ENCODE data around the gene SPPL2A. TPM values are rescaled to one million over a fixed set of nuclear protein-coding genes. Genes with fewer than 3 reads are reported as not detected.

Gene SPPL2A
- total and polyA plus RNA-seq, 2 of the 13 experiments (the other 11 are each of a cell fraction or from before 2014, with no cell fraction given) = 80.5 to 105 TPM

DNA sequence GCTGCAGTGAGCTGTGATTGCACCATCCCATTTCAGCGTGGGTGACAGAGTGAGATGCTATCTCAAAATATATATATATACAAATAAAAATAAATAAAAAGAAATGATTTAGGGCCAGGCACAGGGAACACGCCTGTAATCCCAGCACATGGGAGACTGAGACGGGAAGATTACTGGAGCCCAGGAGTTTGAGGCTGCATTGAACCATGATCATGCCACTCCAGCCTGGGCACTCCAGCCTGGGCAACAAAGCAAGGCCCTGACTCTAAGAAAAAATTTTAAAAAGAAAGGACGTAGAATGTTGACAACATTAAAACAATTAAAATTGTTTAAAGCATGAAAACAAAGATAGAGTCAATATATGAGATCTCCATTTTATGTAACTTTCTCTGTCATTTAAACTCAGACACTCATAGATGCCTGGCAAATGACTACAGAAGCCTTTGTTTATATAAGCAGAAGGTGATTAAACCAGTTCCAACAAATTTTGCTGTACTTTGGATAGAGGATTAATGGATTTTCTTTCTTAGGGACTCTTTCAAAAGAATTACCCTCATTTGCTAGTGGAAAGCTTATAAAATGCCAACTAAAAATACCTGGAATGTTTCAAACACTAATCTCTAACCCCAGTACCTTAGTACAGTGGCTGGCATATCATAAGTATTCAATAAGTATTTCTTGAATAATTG, 68.3 kb downstream of the SPPL2A start:
- ChIA-PET POLR2A (no interaction called here), CTCF (ENCODE audit: low intra/inter-chr PET ratio, low total read pairs) (no interaction called here)
- intact Hi-C loops (cut with micrococcal nuclease; ENCODE audit: unreplicated experiment) (no loop called here), in situ Hi-C loops (cut with HindIII; ENCODE audit: extremely low pct_ligation_motif_present, low pct_unique_long_range_greater_than_20kb) (no loop called here)
- H3K36me3 ChIP-seq (replicated peaks in 1 of 2; ENCODE audit: control insufficient read depth in 1 of 2, insufficient read depth in 2 of 2, low read length in 2 of 2) = no peaks in the 10 kb centered on the region
- no peak overlapping the region for H3K9ac ChIP-seq (ENCODE audit: insufficient read depth, low read depth, low read length)
- H2AFZ ChIP-seq (ENCODE audit: low read length) = no peak overlapping the region
- no peak for TF ChIP-seq SNAPC4 (CRISPR knock-in tag; IDR thresholded peaks at IDR 0.05)
- TF ChIP-seq WIZ (CRISPR knock-in tag; IDR thresholded peaks at IDR 0.05) = no peak
- TF ChIP-seq CBX2 (IDR thresholded peaks at IDR 0.05; ENCODE audit: low read depth, low read length) = no peak
- no peak for TF ChIP-seq CBX2 (CRISPR knock-in tag; IDR thresholded peaks at IDR 0.05; ENCODE audit: low read depth)
- no peaks in the 10 kb centered on the region for H3K79me2 ChIP-seq (ENCODE audit: insufficient read depth, low read length)
- no peak overlapping the region for H3K27ac ChIP-seq (ENCODE audit: extremely low read length, insufficient read depth, low read length)
- no peak overlapping the region for H3K4me2 ChIP-seq (ENCODE audit: low read depth, low read length)
- WGBS (ENCODE audit: low lambda C conversion rate) = 91% methylated on average over 4 of the region's 4 CpGs
- no peaks in the 10 kb centered on the region for H3K4me1 ChIP-seq (ENCODE audit: insufficient read depth, low read length)
- no peaks in the 10 kb centered on the region for H3K27me3 ChIP-seq (ENCODE audit: control insufficient read depth in 1 of 2, insufficient read depth in 2 of 2, low read length in 2 of 2)
- no TSS peak for BruUV-seq (replicated peaks)
- H4K20me1 ChIP-seq (ENCODE audit: insufficient read depth, low read length) = no peaks in the 10 kb centered on the region
- DNase-seq (ENCODE audit: low spot score) (no peak), FAIRE-seq (no peak), ATAC-seq (no peak; the same call in 1 of the 3 replicates)
- H3K9me3 ChIP-seq (ENCODE audit: low read length) = no peaks in the 10 kb centered on the region
- no peak overlapping the region for H3K4me3 ChIP-seq (replicated peaks in 1 of 3; ENCODE audit: insufficient read depth in 1 of 3, low read depth in 2 of 3, low read length in 3 of 3)

Data from HepG2 (cell line).